HCT116 (cell line): Measurements from ENCODE around the gene MYO16. TPM values are rescaled to one million over a fixed set of nuclear protein-coding genes. Genes with fewer than 3 reads are reported as not detected.

Source experiments
- ATAC-seq: fragments of 200-7000 bp; cut with Tn5 transposase; 2 replicates; pipeline ENCODE4 v1.9.1; 2020; ENCODE audit warnings: mild to moderate bottlenecking, moderate library complexity
- BruUV-seq: library from RNA; stranded (reverse); fragments of 400-500 nt; replicated peaks from 2 replicates; lab custom pipeline; 2021; lab: Mats Ljungman, UMichigan
- CTCF ChIA-PET: fragments of 300-600 bp; sonication (Branson Sonifier 250); formaldehyde crosslinking; loops from one replicate; lab custom pipeline; 2021; ENCODE audit warnings: antibody characterized with exemption; lab: Charles Lee
- POLR2A ChIA-PET: fragments of 300-600, 350-600 bp; sonication (Branson Sonifier 250); formaldehyde crosslinking; loops from one replicate; lab custom pipeline; 2021; ENCODE audit warnings: antibody characterized with exemption; lab: Charles Lee
- RAD21 ChIA-PET, 2 experiments: fragments of 300-600 bp; sonication (Branson Sonifier 250); formaldehyde crosslinking; loops; one replicate each; lab custom pipeline; 2023; ENCODE audit warnings: low total read pairs in 2 of 2; ENCODE audit not compliant: uncharacterized antibody in 2 of 2, unreplicated experiment in 2 of 2, low non-redundant PET in 1 of 2; lab: Charles Lee
- DNase-seq: peaks from one replicate; pipeline ENCODE4 v3.0.0-alpha.2; 2010; ENCODE audit warnings: low read depth, low spot score
- H2AFZ ChIP-seq: fragments of 200-600 bp; shearing (Covaris generic), sonication (generic); 2 replicates; pipeline ENCODE4 v1.6.1; 2017; ENCODE audit warnings: low read depth, mixed run types, mixed read lengths, antibody characterized with exemption, low read length; ENCODE audit not compliant: poor library complexity, severe bottlenecking
- H3K27ac ChIP-seq: 2 replicates; pipeline ENCODE4 v1.5.1; 2012; ENCODE audit warnings: low read depth, low read length
- H3K27me3 ChIP-seq: fragments of 200-600 bp; sonication (generic); 2 replicates; pipeline ENCODE4 v1.6.1; 2016; ENCODE audit warnings: mixed run types, low read length, mixed read lengths; ENCODE audit not compliant: insufficient read depth
- H3K36me3 ChIP-seq, 2 experiments: fragments of 200-500 bp in 1 of 2; fragments of 200-600 bp in 1 of 2; sonication (Bioruptor generic) in 1 of 2; sonication (generic) in 1 of 2; 2 replicates each; pipeline versions ENCODE4 v1.5.1 to v1.6.1; 2014 to 2016; ENCODE audit warnings: low read length in 2 of 2, inconsistent platforms in 1 of 2, mixed read lengths in 1 of 2, mixed run types in 1 of 2; ENCODE audit not compliant: insufficient read depth in 2 of 2, control insufficient read depth in 1 of 2
- H3K4me1 ChIP-seq, 2 experiments: fragments of 200-600 bp in 1 of 2; sonication (generic) in 1 of 2; 2 replicates each; pipeline versions ENCODE4 v1.5.1 to v1.6.1; 2012 to 2017; ENCODE audit warnings: low read length in 2 of 2, inconsistent platforms in 1 of 2, mild to moderate bottlenecking in 1 of 2, mixed read lengths in 1 of 2, mixed run types in 1 of 2, moderate library complexity in 1 of 2; ENCODE audit not compliant: insufficient read depth in 2 of 2, control insufficient read depth in 1 of 2
- H3K4me2 ChIP-seq: fragments of 200-600 bp; sonication (generic); 2 replicates; pipeline ENCODE4 v1.6.1; 2017; ENCODE audit warnings: mixed run types, low read length, mixed read lengths
- H3K4me3 ChIP-seq, 2 experiments: fragments of 200-600 bp in 1 of 2; sonication (generic) in 1 of 2; replicated peaks in 1 of 2; 2 replicates each; pipeline ENCODE4 v1.5.1; 2011 to 2016; ENCODE audit warnings: low read length in 2 of 2, control low read depth in 1 of 2, low read depth in 1 of 2, mild to moderate bottlenecking in 1 of 2, mixed read lengths in 1 of 2, mixed run types in 1 of 2
- H3K79me2 ChIP-seq: fragments of 200-600 bp; sonication (generic); 2 replicates; pipeline ENCODE4 v1.6.1; 2017; ENCODE audit warnings: mild to moderate bottlenecking, mixed run types, low read length, moderate library complexity, mixed read lengths; ENCODE audit not compliant: insufficient read depth
- H3K9ac ChIP-seq: fragments of 200-600 bp; sonication (generic); 2 replicates; pipeline ENCODE4 v1.6.1; 2016; ENCODE audit warnings: low read length, mixed read lengths
- H3K9me2 ChIP-seq: fragments of 200-600 bp; sonication (generic), shearing (Covaris generic); 2 replicates; pipeline ENCODE4 v1.6.1; 2017; ENCODE audit warnings: mixed run types, mild to moderate bottlenecking, moderate library complexity; ENCODE audit not compliant: insufficient read depth
- H3K9me3 ChIP-seq, 2 experiments: fragments of 200-500 bp in 1 of 2; fragments of 200-600 bp in 1 of 2; sonication (Bioruptor generic) in 1 of 2; sonication (generic) in 1 of 2; 2 replicates each; pipeline ENCODE4 v1.6.1; 2014 to 2017; ENCODE audit warnings: low read length in 2 of 2, mixed read lengths in 2 of 2, inconsistent platforms in 1 of 2, low read depth in 1 of 2, mild to moderate bottlenecking in 1 of 2, mixed run types in 1 of 2, moderate library complexity in 1 of 2; ENCODE audit not compliant: control insufficient read depth in 1 of 2, insufficient read depth in 1 of 2
- H4K20me1 ChIP-seq: fragments of 200-600 bp; sonication (generic), shearing (Covaris generic); 2 replicates; pipeline ENCODE4 v1.6.1; 2017; ENCODE audit warnings: mixed run types, mild to moderate bottlenecking, moderate library complexity; ENCODE audit not compliant: insufficient read depth
- CBX3 ChIP-seq: IDR thresholded peaks from 2 replicates; pipeline ENCODE4 v1.6.1; 2012; ENCODE audit warnings: low read depth
- EGR1 ChIP-seq: IDR thresholded peaks from 2 replicates; pipeline ENCODE4 v1.6.1; 2012; ENCODE audit warnings: low read depth
- ELF1 ChIP-seq: IDR thresholded peaks from 2 replicates; pipeline ENCODE4 v1.6.1; 2012; ENCODE audit warnings: low read depth, borderline replicate concordance
- EZH2 ChIP-seq: fragments of 200-600 bp; sonication (generic); IDR thresholded peaks from 2 replicates; pipeline ENCODE4 v1.6.1; 2017; ENCODE audit warnings: antibody characterized with exemption, mixed run types
- EZH2phosphoT487 ChIP-seq: fragments of 200-600 bp; IDR thresholded peaks from 2 replicates; pipeline ENCODE4 v1.6.1; 2018; ENCODE audit warnings: antibody characterized with exemption, borderline replicate concordance
- FOSL1 ChIP-seq: IDR thresholded peaks from 2 replicates; pipeline ENCODE4 v1.6.1; 2012; ENCODE audit warnings: low read depth
- JUND ChIP-seq: IDR thresholded peaks from 2 replicates; pipeline ENCODE4 v1.6.1; 2012
- POLR2AphosphoS5 ChIP-seq: IDR thresholded peaks from 2 replicates; pipeline ENCODE4 v1.6.1; 2011; ENCODE audit warnings: mild to moderate bottlenecking, low read depth, low read length, moderate library complexity
- RAD21 ChIP-seq: IDR thresholded peaks from 2 replicates; pipeline ENCODE4 v1.6.1; 2012; ENCODE audit warnings: low read depth, mild to moderate bottlenecking
- SIN3A ChIP-seq: IDR thresholded peaks from 2 replicates; pipeline ENCODE4 v1.6.1; 2012; ENCODE audit warnings: low read depth
- SP1 ChIP-seq: IDR thresholded peaks from 2 replicates; pipeline ENCODE4 v1.6.1; 2012; ENCODE audit warnings: low read depth
- SRF ChIP-seq: IDR thresholded peaks from 2 replicates; pipeline ENCODE4 v1.6.1; 2012; ENCODE audit warnings: low read depth
- TCF7L2 ChIP-seq: IDR thresholded peaks from 2 replicates; pipeline ENCODE4 v1.7.0; 2011; ENCODE audit warnings: borderline replicate concordance, inconsistent platforms; ENCODE audit not compliant: insufficient read depth, insufficient read length; ENCODE audit errors: extremely low read depth
- YY1 ChIP-seq: IDR thresholded peaks from 2 replicates; pipeline ENCODE4 v1.6.1; 2011; ENCODE audit warnings: low read length, low read depth, moderate library complexity, mild to moderate bottlenecking; ENCODE audit not compliant: insufficient replicate concordance; ENCODE audit errors: extremely low read depth
- ZFX ChIP-seq: fragments of 450-650 bp; IDR thresholded peaks from 2 replicates; pipeline ENCODE4 v1.6.1; 2017
- ZNF274 ChIP-seq: fragments of 200-500 bp; sonication (Bioruptor generic); IDR thresholded peaks from 2 replicates; pipeline ENCODE4 v1.6.1; 2014; ENCODE audit warnings: mild to moderate bottlenecking, low read depth, low read length, inconsistent platforms
- intact Hi-C: fragments of 100-400 bp; cut with micrococcal nuclease; formaldehyde crosslinking; loops from 2 replicates; pipeline ENCODE4 v1.10.0; 2022
- total RNA-seq: library from RNA; stranded (reverse); gene quantifications from one replicate; pipeline ENCODE4 v1.2.1, GENCODE V29; 2021; ENCODE audit not compliant: unreplicated experiment
- TF ChIP-seq, protein P1 (sequence below): IDR thresholded peaks from 2 replicates; pipeline ENCODE4 v1.6.1; 2012; ENCODE audit warnings: low read depth
- TF ChIP-seq, protein P2 (sequence below), 3 experiments: fragments of 200-600 bp in 1 of 3; sonication (generic) in 1 of 3; IDR thresholded peaks in 2 of 3; conservative IDR thresholded peaks in 1 of 3; 2 replicates each; pipeline ENCODE4 v1.5.1; 2012 to 2017; ENCODE audit warnings: low read depth in 2 of 3, low read length in 2 of 3, antibody characterized with exemption in 1 of 3, borderline replicate concordance in 1 of 3, control low read depth in 1 of 3, mild to moderate bottlenecking in 1 of 3, mixed read lengths in 1 of 3, mixed run types in 1 of 3, moderate library complexity in 1 of 3; ENCODE audit not compliant: insufficient read depth in 1 of 3
- TF ChIP-seq, protein P3 (sequence below): IDR thresholded peaks from 2 replicates; pipeline ENCODE4 v1.6.1; 2011; ENCODE audit warnings: mild to moderate bottlenecking, low read length, moderate library complexity; ENCODE audit not compliant: insufficient replicate concordance; ENCODE audit errors: extremely low read depth
- TF ChIP-seq, protein P4 (sequence below): IDR thresholded peaks from 2 replicates; pipeline ENCODE4 v1.6.1; 2012

Gene MYO16
- total RNA-seq, 1 experiment from 2014 or later = 0.07 TPM

DNA sequence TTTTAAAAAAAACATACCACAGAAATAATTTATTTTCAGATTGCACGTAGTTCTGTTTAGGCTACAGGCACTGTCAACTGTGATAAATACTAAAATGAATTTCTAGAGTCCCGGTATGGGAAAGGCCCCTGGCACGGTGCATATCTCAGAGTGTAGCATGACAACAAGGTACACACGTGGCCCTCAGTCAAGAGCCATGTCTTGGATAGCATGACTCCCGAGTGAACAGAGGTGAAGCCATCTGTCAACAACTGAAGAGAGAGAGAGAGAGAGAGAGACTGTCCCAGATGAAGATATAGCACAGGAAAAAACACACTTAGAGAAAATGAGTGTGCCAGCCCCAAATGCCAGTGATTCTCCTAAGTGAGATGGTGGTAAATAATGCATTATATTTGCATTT lies 297.5 kb downstream of the MYO16 start:
- TF ChIP-seq EZH2phosphoT487 = no peak
- no peak for TF ChIP-seq CBX3
- TF ChIP-seq POLR2AphosphoS5 = no peak
- no peak for TF ChIP-seq SIN3A
- no peak for TF ChIP-seq SRF
- TF ChIP-seq YY1 = no peak
- TF ChIP-seq SP1 = no peak
- no peak for TF ChIP-seq EGR1
- no peak for TF ChIP-seq ELF1
- no peak for TF ChIP-seq RAD21
- TF ChIP-seq ZFX = no peak
- no peak for TF ChIP-seq ZNF274
- TF ChIP-seq JUND = no peak
- no peak for TF ChIP-seq FOSL1
- TF ChIP-seq, protein P1, sequence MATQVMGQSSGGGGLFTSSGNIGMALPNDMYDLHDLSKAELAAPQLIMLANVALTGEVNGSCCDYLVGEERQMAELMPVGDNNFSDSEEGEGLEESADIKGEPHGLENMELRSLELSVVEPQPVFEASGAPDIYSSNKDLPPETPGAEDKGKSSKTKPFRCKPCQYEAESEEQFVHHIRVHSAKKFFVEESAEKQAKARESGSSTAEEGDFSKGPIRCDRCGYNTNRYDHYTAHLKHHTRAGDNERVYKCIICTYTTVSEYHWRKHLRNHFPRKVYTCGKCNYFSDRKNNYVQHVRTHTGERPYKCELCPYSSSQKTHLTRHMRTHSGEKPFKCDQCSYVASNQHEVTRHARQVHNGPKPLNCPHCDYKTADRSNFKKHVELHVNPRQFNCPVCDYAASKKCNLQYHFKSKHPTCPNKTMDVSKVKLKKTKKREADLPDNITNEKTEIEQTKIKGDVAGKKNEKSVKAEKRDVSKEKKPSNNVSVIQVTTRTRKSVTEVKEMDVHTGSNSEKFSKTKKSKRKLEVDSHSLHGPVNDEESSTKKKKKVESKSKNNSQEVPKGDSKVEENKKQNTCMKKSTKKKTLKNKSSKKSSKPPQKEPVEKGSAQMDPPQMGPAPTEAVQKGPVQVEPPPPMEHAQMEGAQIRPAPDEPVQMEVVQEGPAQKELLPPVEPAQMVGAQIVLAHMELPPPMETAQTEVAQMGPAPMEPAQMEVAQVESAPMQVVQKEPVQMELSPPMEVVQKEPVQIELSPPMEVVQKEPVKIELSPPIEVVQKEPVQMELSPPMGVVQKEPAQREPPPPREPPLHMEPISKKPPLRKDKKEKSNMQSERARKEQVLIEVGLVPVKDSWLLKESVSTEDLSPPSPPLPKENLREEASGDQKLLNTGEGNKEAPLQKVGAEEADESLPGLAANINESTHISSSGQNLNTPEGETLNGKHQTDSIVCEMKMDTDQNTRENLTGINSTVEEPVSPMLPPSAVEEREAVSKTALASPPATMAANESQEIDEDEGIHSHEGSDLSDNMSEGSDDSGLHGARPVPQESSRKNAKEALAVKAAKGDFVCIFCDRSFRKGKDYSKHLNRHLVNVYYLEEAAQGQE = no peak
- TF ChIP-seq, protein P2, sequence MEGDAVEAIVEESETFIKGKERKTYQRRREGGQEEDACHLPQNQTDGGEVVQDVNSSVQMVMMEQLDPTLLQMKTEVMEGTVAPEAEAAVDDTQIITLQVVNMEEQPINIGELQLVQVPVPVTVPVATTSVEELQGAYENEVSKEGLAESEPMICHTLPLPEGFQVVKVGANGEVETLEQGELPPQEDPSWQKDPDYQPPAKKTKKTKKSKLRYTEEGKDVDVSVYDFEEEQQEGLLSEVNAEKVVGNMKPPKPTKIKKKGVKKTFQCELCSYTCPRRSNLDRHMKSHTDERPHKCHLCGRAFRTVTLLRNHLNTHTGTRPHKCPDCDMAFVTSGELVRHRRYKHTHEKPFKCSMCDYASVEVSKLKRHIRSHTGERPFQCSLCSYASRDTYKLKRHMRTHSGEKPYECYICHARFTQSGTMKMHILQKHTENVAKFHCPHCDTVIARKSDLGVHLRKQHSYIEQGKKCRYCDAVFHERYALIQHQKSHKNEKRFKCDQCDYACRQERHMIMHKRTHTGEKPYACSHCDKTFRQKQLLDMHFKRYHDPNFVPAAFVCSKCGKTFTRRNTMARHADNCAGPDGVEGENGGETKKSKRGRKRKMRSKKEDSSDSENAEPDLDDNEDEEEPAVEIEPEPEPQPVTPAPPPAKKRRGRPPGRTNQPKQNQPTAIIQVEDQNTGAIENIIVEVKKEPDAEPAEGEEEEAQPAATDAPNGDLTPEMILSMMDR (IDR thresholded peaks at IDR 0.05 in 2 of 3, conservative IDR thresholded peaks at IDR 0.05 in 1 of 3; ENCODE audit: borderline replicate concordance in 1 of 3, insufficient read depth in 1 of 3, low read depth in 2 of 3, low read length in 2 of 3) = no peak
- TF ChIP-seq, protein P3, sequence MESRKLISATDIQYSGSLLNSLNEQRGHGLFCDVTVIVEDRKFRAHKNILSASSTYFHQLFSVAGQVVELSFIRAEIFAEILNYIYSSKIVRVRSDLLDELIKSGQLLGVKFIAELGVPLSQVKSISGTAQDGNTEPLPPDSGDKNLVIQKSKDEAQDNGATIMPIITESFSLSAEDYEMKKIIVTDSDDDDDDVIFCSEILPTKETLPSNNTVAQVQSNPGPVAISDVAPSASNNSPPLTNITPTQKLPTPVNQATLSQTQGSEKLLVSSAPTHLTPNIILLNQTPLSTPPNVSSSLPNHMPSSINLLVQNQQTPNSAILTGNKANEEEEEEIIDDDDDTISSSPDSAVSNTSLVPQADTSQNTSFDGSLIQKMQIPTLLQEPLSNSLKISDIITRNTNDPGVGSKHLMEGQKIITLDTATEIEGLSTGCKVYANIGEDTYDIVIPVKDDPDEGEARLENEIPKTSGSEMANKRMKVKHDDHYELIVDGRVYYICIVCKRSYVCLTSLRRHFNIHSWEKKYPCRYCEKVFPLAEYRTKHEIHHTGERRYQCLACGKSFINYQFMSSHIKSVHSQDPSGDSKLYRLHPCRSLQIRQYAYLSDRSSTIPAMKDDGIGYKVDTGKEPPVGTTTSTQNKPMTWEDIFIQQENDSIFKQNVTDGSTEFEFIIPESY = no peak
- no peak for TF ChIP-seq TCF7L2
- TF ChIP-seq, protein P4, sequence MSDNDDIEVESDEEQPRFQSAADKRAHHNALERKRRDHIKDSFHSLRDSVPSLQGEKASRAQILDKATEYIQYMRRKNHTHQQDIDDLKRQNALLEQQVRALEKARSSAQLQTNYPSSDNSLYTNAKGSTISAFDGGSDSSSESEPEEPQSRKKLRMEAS = no peak
- TF ChIP-seq EZH2 = no peak
- CTCF ChIA-PET = no interaction called here
- no peak overlapping the region for H2AFZ ChIP-seq
- H3K27ac ChIP-seq = no peak overlapping the region
- intact Hi-C loops = no loop called here
- H3K79me2 ChIP-seq = no peaks in the 10 kb centered on the region
- H3K36me3 ChIP-seq = no peaks in the 10 kb centered on the region
- H3K9me2 ChIP-seq = no peaks in the 10 kb centered on the region
- H3K9ac ChIP-seq = no peak overlapping the region
- no peaks in the 10 kb centered on the region for H4K20me1 ChIP-seq
- H3K4me1 ChIP-seq = peaks cover 0 to 3% of the 10 kb centered on the region in 2 experiments; a peak in 1 of 4 replicates
- H3K9me3 ChIP-seq = no peaks in the 10 kb centered on the region
- POLR2A ChIA-PET = no interaction called here
- RAD21 ChIA-PET = no interaction called here
- DNase-seq (no peak), ATAC-seq (no peak)
- no peak overlapping the region for H3K4me3 ChIP-seq
- no TSS peak for BruUV-seq
- no peak overlapping the region for H3K4me2 ChIP-seq
- H3K27me3 ChIP-seq = no peaks in the 10 kb centered on the region
